ENCODE measurements around the gene VCX3B. TPM values are rescaled to one million over a fixed set of nuclear protein-coding genes. Genes with fewer than 3 reads are reported as not detected.

The VCX3B gene
- total and polyA plus RNA-seq, 2 of the 4 experiments (the other 2 are of a cell fraction) = not detected

DNA sequence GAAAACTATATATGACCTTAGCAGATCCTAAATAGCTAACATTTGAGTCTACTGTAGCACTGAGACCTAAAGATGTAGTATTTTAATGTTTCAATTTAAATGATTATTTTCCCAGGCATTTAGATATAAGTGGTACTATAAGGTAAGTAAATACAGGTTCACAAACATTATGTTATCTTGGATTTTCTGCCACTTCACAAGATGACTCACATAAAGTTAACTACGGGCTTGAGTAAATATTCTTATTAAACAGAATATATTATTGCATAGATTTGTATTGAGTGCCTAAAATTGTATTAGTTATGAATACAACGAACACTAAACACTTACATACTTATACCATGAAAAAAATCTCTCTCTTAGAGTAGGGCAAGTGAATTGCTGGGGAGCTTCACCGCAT is 34.2 kb upstream of the VCX3B start:
- intact Hi-C loops (cut with micrococcal nuclease) = no loop called here
- WGBS, 2 experiments (ENCODE audit: extremely low coverage in 2 of 2, insufficient read length in 1 of 2) = no CpG with 5 or more reads among the region's 3 CpGs
- H3K9me3 ChIP-seq (ENCODE audit: control insufficient read depth, insufficient read depth, low read length) = peaks cover 7% of the 10 kb centered on the region; the same call in 1 of the 2 replicates
- no peak overlapping the region for H4K91ac ChIP-seq (ENCODE audit: insufficient read depth, low read depth, low read length)
- no peak overlapping the region for H3K4me3 ChIP-seq (ENCODE audit: insufficient read depth, low read depth, low read length)
- H3K36me3 ChIP-seq (ENCODE audit: control insufficient read depth, insufficient read depth, low read length) = no peaks in the 10 kb centered on the region
- ChIA-PET POLR2A (ENCODE audit: unreplicated experiment) (no interaction called here), CTCF (no interaction called here)
- no peak overlapping the region for H3K4me2 ChIP-seq (ENCODE audit: low read depth, low read length)
- H3K9me1 ChIP-seq (ENCODE audit: insufficient read depth, low read length) = no peaks in the 10 kb centered on the region
- no peaks in the 10 kb centered on the region for H4K20me1 ChIP-seq (ENCODE audit: insufficient read depth, low read length)
- in situ Hi-C loops (cut with MboI; ENCODE audit: low sequenced_read_pairs) = no loop called here
- no peak overlapping the region for H2BK20ac ChIP-seq (ENCODE audit: low read depth, low read length)
- BruUV-seq (replicated peaks) = no TSS peak
- H2BK120ac ChIP-seq (ENCODE audit: low read depth, low read length) = no peak overlapping the region
- no peaks in the 10 kb centered on the region for H3K79me1 ChIP-seq (ENCODE audit: low read depth in 1 of 2, low read length in 2 of 2)
- no peak overlapping the region for H3K27ac ChIP-seq (ENCODE audit: insufficient read depth, low read length)
- H3K9ac ChIP-seq (ENCODE audit: low read depth, low read length) = no peak overlapping the region
- DNase-seq (no peak), ATAC-seq (ENCODE audit: low read depth) (no peak)
- no peak overlapping the region for H2AK9ac ChIP-seq (replicated peaks; ENCODE audit: low read depth, low read length, poor library complexity)
- no peaks in the 10 kb centered on the region for H3K27me3 ChIP-seq (ENCODE audit: control insufficient read depth, insufficient read depth, low read length)
- TF ChIP-seq MAFK (IDR thresholded peaks at IDR 0.05; ENCODE audit: low read depth, low read length) = no peak
- no peak for TF ChIP-seq CEBPB (IDR thresholded peaks at IDR 0.05; ENCODE audit: low read depth, low read length)
- no peak for TF ChIP-seq RFX5 (IDR thresholded peaks at IDR 0.05; ENCODE audit: low read depth, low read length)
- no peak for TF ChIP-seq RAD21 (IDR thresholded peaks at IDR 0.05; ENCODE audit: low read length)
- no peak for TF ChIP-seq CHD1 (IDR thresholded peaks at IDR 0.05; ENCODE audit: low read depth, low read length)
- H3K56ac ChIP-seq (ENCODE audit: extremely low read depth, insufficient read depth, low read length) = no peak overlapping the region
- H2AK5ac ChIP-seq (ENCODE audit: low read depth, low read length) = no peak overlapping the region
- no peak overlapping the region for H3K14ac ChIP-seq (replicated peaks; ENCODE audit: low read depth, low read length)
- H4K8ac ChIP-seq (ENCODE audit: low read depth in 2 of 2, low read length in 2 of 2) = no peak overlapping the region
- H3K18ac ChIP-seq (ENCODE audit: low read depth, low read length) = no peak overlapping the region
- no peak overlapping the region for H2AFZ ChIP-seq (replicated peaks; ENCODE audit: low read length, poor library complexity)
- dilution Hi-C loops (cut with HindIII; ENCODE audit: low sequenced_read_pairs, unreplicated experiment) = no loop called here
- no peak overlapping the region for H2BK15ac ChIP-seq (ENCODE audit: low read depth, low read length)
- no peak overlapping the region for H3K23ac ChIP-seq (ENCODE audit: low read depth, low read length)
- no peaks in the 10 kb centered on the region for H3K4me1 ChIP-seq (ENCODE audit: control insufficient read depth, insufficient read depth, low read length)
- H4K5ac ChIP-seq (ENCODE audit: low read depth, low read length) = no peak overlapping the region
- H2BK5ac ChIP-seq (ENCODE audit: low read depth, low read length, poor library complexity, severe bottlenecking) = no peak overlapping the region
- no peak overlapping the region for H3K4ac ChIP-seq (ENCODE audit: low read depth, low read length)

Data from IMR-90 (cell line).